ENCODE measurements around the gene CFHR5.

DNA sequence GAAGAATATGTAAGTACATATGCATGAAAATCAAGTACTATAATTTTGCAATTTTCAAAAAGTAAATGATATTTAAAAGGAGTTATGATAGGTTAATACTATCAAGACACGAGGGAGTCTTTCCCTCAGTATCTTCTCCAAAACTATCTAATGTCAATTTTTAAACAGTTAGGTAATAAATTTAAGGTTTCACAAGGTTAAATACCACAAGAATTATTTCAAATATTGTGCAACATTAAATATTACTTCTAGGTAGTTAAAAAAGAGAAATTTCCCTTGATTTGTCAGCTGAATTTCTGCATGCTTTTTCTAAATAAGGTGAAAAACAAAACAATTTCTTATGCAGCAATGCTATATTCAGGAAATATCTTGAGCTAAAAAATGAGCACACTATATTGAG is 3.5 kb downstream of the CFHR5 start:
- TF ChIP-seq POLR2A (IDR thresholded peaks at IDR 0.05; ENCODE audit: low read length) (no peak), GATA1 (IDR thresholded peaks at IDR 0.05; ENCODE audit: low read depth, low read length) (no peak)

Data from erythroblast (primary cell).